ENCODE data around the gene CD22. TPM values are rescaled to one million over a fixed set of nuclear protein-coding genes. Genes with fewer than 3 reads are reported as not detected.

CD22 gene
- total RNA-seq, 1 experiment from 2014 or later: not detected

DNA sequence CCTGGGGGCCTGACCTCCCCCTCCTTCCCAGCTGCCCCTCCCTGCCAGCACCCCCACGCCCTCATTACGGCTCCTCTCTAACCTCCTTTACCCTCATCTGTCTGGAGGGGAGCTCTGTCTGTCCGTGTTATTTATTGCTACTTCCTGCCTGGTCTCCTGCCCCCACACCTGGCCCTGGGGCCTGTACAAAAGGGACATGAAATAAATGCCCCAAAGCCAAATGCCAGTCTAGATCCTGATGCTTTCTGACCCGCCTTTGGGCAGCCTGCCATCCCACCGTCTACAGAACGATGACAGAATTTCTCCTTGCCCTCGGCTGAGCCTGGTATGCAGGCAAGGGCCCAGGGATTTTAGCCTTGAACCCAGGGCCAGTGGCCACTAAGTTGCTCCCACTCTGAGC lies 15.4 kb upstream of the CD22 start:
- intact Hi-C loops (cut with micrococcal nuclease; ENCODE audit: unreplicated experiment): no loop called here
- no peak overlapping the region for H3K4me3 ChIP-seq (ENCODE audit: low read depth, low read length, poor library complexity, severe bottlenecking)
- TF ChIP-seq, protein P1, sequence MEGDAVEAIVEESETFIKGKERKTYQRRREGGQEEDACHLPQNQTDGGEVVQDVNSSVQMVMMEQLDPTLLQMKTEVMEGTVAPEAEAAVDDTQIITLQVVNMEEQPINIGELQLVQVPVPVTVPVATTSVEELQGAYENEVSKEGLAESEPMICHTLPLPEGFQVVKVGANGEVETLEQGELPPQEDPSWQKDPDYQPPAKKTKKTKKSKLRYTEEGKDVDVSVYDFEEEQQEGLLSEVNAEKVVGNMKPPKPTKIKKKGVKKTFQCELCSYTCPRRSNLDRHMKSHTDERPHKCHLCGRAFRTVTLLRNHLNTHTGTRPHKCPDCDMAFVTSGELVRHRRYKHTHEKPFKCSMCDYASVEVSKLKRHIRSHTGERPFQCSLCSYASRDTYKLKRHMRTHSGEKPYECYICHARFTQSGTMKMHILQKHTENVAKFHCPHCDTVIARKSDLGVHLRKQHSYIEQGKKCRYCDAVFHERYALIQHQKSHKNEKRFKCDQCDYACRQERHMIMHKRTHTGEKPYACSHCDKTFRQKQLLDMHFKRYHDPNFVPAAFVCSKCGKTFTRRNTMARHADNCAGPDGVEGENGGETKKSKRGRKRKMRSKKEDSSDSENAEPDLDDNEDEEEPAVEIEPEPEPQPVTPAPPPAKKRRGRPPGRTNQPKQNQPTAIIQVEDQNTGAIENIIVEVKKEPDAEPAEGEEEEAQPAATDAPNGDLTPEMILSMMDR (conservative IDR thresholded peaks at IDR 0.05; ENCODE audit: low read depth, low read length): no peak
- TF ChIP-seq EZH2 (IDR thresholded peaks at IDR 0.05; ENCODE audit: borderline replicate concordance, low read depth, low read length, poor library complexity, severe bottlenecking): no peak

DNA sequence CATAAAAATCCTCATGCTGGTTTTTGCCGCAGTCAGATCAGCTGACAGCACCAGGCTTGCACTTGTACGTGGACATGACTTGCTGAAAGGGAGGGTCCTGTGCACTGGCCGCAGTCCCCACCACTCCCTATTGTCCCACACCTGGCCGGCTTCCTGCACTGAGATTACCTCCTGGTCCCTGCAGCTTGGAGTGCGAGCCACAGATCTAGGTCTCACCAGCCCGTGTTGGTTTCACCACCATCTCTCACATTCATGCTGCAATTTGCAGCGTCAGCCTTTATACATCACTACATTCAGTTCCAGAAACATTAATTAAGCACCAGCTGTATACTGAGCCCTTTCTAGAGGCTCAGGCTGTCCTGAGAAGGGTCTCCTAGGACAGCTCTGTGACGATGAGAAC lies 15.0 kb upstream of the CD22 start:
- Histone ChIP-seq H3K27me3 (replicated peaks; ENCODE audit: insufficient read depth, low read depth, low read length, poor library complexity) (no peaks in the 10 kb centered on the region), H3K4me1 (ENCODE audit: insufficient read depth, low read length, poor library complexity, severe bottlenecking) (no peaks in the 10 kb centered on the region), H3K27ac (ENCODE audit: low read depth, low read length, poor library complexity, severe bottlenecking) (no peak overlapping the region), H3K9me3 (ENCODE audit: low read depth, low read length, poor library complexity, severe bottlenecking) (no peaks in the 10 kb centered on the region), H3K36me3 (ENCODE audit: insufficient read depth, low read length, poor library complexity, severe bottlenecking) (no peaks in the 10 kb centered on the region), H3K4me3 (ENCODE audit: low read depth, low read length, poor library complexity, severe bottlenecking) (no peak overlapping the region)
- no peak for DNase-seq (ENCODE audit: low spot score)
- BruUV-seq (replicated peaks): no TSS peak
- POLR2A ChIA-PET (ENCODE audit: low non-redundant PET): no interaction called here
- intact Hi-C loops (cut with micrococcal nuclease; ENCODE audit: unreplicated experiment): no loop called here
- CTCF ChIA-PET: no interaction called here
- TF ChIP-seq EZH2 (IDR thresholded peaks at IDR 0.05; ENCODE audit: borderline replicate concordance, low read depth, low read length, poor library complexity, severe bottlenecking): no peak
- TF ChIP-seq, protein P1 (conservative IDR thresholded peaks at IDR 0.05; ENCODE audit: low read depth, low read length): no peak

More for the DNA sequence above, 15.4 kb upstream of the CD22 start:
- H3K27ac ChIP-seq (ENCODE audit: low read depth, low read length, poor library complexity, severe bottlenecking): no peak overlapping the region
- H3K27me3 ChIP-seq (replicated peaks; ENCODE audit: insufficient read depth, low read depth, low read length, poor library complexity): no peaks in the 10 kb centered on the region
- H3K9me3 ChIP-seq (ENCODE audit: low read depth, low read length, poor library complexity, severe bottlenecking): no peaks in the 10 kb centered on the region
- no peaks in the 10 kb centered on the region for H3K36me3 ChIP-seq (ENCODE audit: insufficient read depth, low read length, poor library complexity, severe bottlenecking)
- POLR2A ChIA-PET (ENCODE audit: low non-redundant PET): no interaction called here
- BruUV-seq (replicated peaks): no TSS peak
- no peaks in the 10 kb centered on the region for H3K4me1 ChIP-seq (ENCODE audit: insufficient read depth, low read length, poor library complexity, severe bottlenecking)
- no peak for DNase-seq (ENCODE audit: low spot score)
- CTCF ChIA-PET: no interaction called here

DNA sequence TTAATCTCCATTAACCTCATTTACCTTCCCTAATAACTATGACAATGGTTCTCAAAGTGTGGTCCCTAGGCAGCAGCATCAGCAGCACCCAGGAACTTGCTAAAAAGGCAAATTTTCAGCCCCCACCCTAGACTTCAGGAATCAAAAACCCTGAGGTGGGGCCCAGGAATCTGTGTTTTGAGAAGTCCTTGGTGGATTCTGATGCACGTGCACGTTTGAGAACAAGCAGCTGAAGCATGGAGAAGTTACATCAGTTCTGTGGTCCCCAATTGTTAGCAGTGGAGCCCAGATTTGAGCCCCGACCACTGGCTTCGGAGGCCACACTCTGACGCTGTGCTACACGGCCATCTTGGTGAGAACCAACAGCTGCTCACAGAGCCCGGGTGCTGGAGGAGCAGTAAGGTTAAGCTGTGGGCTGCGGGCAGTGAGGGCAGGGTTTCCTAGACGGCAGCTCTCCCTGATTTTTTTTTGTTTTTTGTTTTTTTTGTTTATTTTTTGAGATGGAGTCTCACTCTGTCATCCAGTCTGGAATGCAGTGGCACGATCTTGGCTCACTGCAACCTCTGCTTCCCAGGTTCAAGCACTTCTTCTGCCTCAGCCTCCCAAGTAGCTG lies 14.0 kb upstream of the CD22 start:
- intact Hi-C loops (cut with micrococcal nuclease; ENCODE audit: unreplicated experiment): no loop called here
- POLR2A ChIA-PET (ENCODE audit: low non-redundant PET): no interaction called here
- H3K4me3 ChIP-seq (ENCODE audit: low read depth, low read length, poor library complexity, severe bottlenecking): no peak overlapping the region

More for the DNA sequence above, 14.0 kb upstream of the CD22 start:
- no peak for DNase-seq (ENCODE audit: low spot score)
- BruUV-seq (replicated peaks): no TSS peak
- Histone ChIP-seq H3K9me3 (ENCODE audit: low read depth, low read length, poor library complexity, severe bottlenecking) (no peaks in the 10 kb centered on the region), H3K27me3 (replicated peaks; ENCODE audit: insufficient read depth, low read depth, low read length, poor library complexity) (no peaks in the 10 kb centered on the region), H3K27ac (ENCODE audit: low read depth, low read length, poor library complexity, severe bottlenecking) (no peak overlapping the region), H3K4me1 (ENCODE audit: insufficient read depth, low read length, poor library complexity, severe bottlenecking) (no peaks in the 10 kb centered on the region), H3K36me3 (ENCODE audit: insufficient read depth, low read length, poor library complexity, severe bottlenecking) (no peaks in the 10 kb centered on the region)
- no peak for TF ChIP-seq EZH2 (IDR thresholded peaks at IDR 0.05; ENCODE audit: borderline replicate concordance, low read depth, low read length, poor library complexity, severe bottlenecking)
- TF ChIP-seq, protein P1 (conservative IDR thresholded peaks at IDR 0.05; ENCODE audit: low read depth, low read length): no peak
- CTCF ChIA-PET: no interaction called here
